ENCODE data around the gene NT5DC2. TPM values are rescaled to one million over a fixed set of nuclear protein-coding genes. Genes with fewer than 3 reads are reported as not detected.

The NT5DC2 gene
- total and polyA plus RNA-seq, 2 donors (not counting 1 experiment from before 2014, with no cell fraction given): 20.3 to 61.5 TPM

- H3K36me3 ChIP-seq (ENCODE audit: control insufficient read depth, insufficient read depth, low read length): peaks cover 11% of the 10 kb centered on the region
- no peak overlapping the region for H2AFZ ChIP-seq (ENCODE audit: low read length)
- no peaks in the 10 kb centered on the region for H3K79me2 ChIP-seq (ENCODE audit: control insufficient read depth, insufficient read depth, low read length)
- no peaks in the 10 kb centered on the region for H3K4me1 ChIP-seq (ENCODE audit: control insufficient read depth, extremely low read depth, insufficient read depth, low read length)
- no peak overlapping the region for H3K27ac ChIP-seq (ENCODE audit: insufficient read depth, low read length)
- H3K9me3 ChIP-seq (ENCODE audit: control insufficient read depth, insufficient read depth, low read depth, low read length): no peaks in the 10 kb centered on the region
- H3K9ac ChIP-seq (ENCODE audit: insufficient read depth, low read length): no peak overlapping the region
- no peak for TF ChIP-seq CTCF (conservative IDR thresholded peaks at IDR 0.05 in 1 of 2, IDR thresholded peaks at IDR 0.05 in 1 of 2; ENCODE audit: low read depth in 1 of 2, low read length in 2 of 2)
- TF ChIP-seq EZH2 (IDR thresholded peaks at IDR 0.05; ENCODE audit: low read length, missing control alignments): no peak
- H3K4me3 ChIP-seq (replicated peaks in 1 of 4; ENCODE audit: control extremely low read depth in 1 of 4, insufficient read depth in 1 of 4, low read depth in 3 of 4, low read length in 4 of 4): no peak overlapping the region
- H4K20me1 ChIP-seq (ENCODE audit: control insufficient read depth, extremely low read depth, insufficient read depth, low read length): no peaks in the 10 kb centered on the region
- no peak for DNase-seq (ENCODE audit: low read depth in 2 of 2)
- H3K4me2 ChIP-seq (ENCODE audit: extremely low read depth, insufficient read depth, low read length): no peak overlapping the region
- H3K27me3 ChIP-seq (ENCODE audit: control insufficient read depth, insufficient read depth, low read length): no peaks in the 10 kb centered on the region
Measured at GRCh38 chr3:52555056-52555455, 21.4 kb upstream of the NT5DC2 start.

- Histone ChIP-seq H3K4me2 (ENCODE audit: extremely low read depth, insufficient read depth, low read length) (no peak overlapping the region), H3K9me3 (ENCODE audit: control insufficient read depth, insufficient read depth, low read depth, low read length) (no peaks in the 10 kb centered on the region), H3K27me3 (ENCODE audit: control insufficient read depth, insufficient read depth, low read length) (no peaks in the 10 kb centered on the region), H3K27ac (ENCODE audit: insufficient read depth, low read length) (no peak overlapping the region), H3K4me1 (ENCODE audit: control insufficient read depth, extremely low read depth, insufficient read depth, low read length) (no peaks in the 10 kb centered on the region), H4K20me1 (ENCODE audit: control insufficient read depth, extremely low read depth, insufficient read depth, low read length) (no peaks in the 10 kb centered on the region), H2AFZ (ENCODE audit: low read length) (no peak overlapping the region), H3K79me2 (ENCODE audit: control insufficient read depth, insufficient read depth, low read length) (no peaks in the 10 kb centered on the region), H3K36me3 (ENCODE audit: control insufficient read depth, insufficient read depth, low read length) (peaks cover 11% of the 10 kb centered on the region), H3K9ac (ENCODE audit: insufficient read depth, low read length) (no peak overlapping the region), H3K4me3 (replicated peaks in 1 of 4; ENCODE audit: control extremely low read depth in 1 of 4, insufficient read depth in 1 of 4, low read depth in 3 of 4, low read length in 4 of 4) (no peak overlapping the region)
- no peak for DNase-seq (ENCODE audit: low read depth in 2 of 2)
- no peak for TF ChIP-seq EZH2 (IDR thresholded peaks at IDR 0.05; ENCODE audit: low read length, missing control alignments)
- no peak for TF ChIP-seq CTCF (conservative IDR thresholded peaks at IDR 0.05 in 1 of 2, IDR thresholded peaks at IDR 0.05 in 1 of 2; ENCODE audit: low read depth in 1 of 2, low read length in 2 of 2)
Measured at GRCh38 chr3:52554026-52554755, 20.5 kb upstream of the NT5DC2 start.

GRCh38 chr3:52552089-52552488 is 18.4 kb upstream of the NT5DC2 start:
- Histone ChIP-seq H3K9ac (ENCODE audit: insufficient read depth, low read length) (no peak overlapping the region), H3K9me3 (ENCODE audit: control insufficient read depth, insufficient read depth, low read depth, low read length) (no peaks in the 10 kb centered on the region), H2AFZ (ENCODE audit: low read length) (no peak overlapping the region), H3K27ac (ENCODE audit: insufficient read depth, low read length) (no peak overlapping the region), H3K4me1 (ENCODE audit: control insufficient read depth, extremely low read depth, insufficient read depth, low read length) (no peaks in the 10 kb centered on the region), H4K20me1 (ENCODE audit: control insufficient read depth, extremely low read depth, insufficient read depth, low read length) (no peaks in the 10 kb centered on the region), H3K4me3 (replicated peaks in 1 of 4; ENCODE audit: control extremely low read depth in 1 of 4, insufficient read depth in 1 of 4, low read depth in 3 of 4, low read length in 4 of 4) (no peak overlapping the region), H3K36me3 (ENCODE audit: control insufficient read depth, insufficient read depth, low read length) (peaks cover 7% of the 10 kb centered on the region), H3K79me2 (ENCODE audit: control insufficient read depth, insufficient read depth, low read length) (no peaks in the 10 kb centered on the region), H3K27me3 (ENCODE audit: control insufficient read depth, insufficient read depth, low read length) (no peaks in the 10 kb centered on the region), H3K4me2 (ENCODE audit: extremely low read depth, insufficient read depth, low read length) (no peak overlapping the region)
- no peak for TF ChIP-seq EZH2 (IDR thresholded peaks at IDR 0.05; ENCODE audit: low read length, missing control alignments)
- TF ChIP-seq CTCF (conservative IDR thresholded peaks at IDR 0.05 in 1 of 2, IDR thresholded peaks at IDR 0.05 in 1 of 2; ENCODE audit: low read depth in 1 of 2, low read length in 2 of 2): no peak
- no peak for DNase-seq (ENCODE audit: low read depth in 2 of 2)

Measured in fibroblast of lung (primary cell).